Measurements from ENCODE around the gene KBTBD6.

KBTBD6 gene

GRCh38 chr13:41122838-41123237 is 9.8 kb downstream of the KBTBD6 start:
- H3K27ac ChIP-seq (ENCODE audit: extremely low read depth, low read depth, low read length), result no peak overlapping the region
- no peak overlapping the region for H3K4me3 ChIP-seq (ENCODE audit: low read depth, low read length)
- ChIA-PET CTCF (no interaction called here), POLR2A (no interaction called here)
- no peaks in the 10 kb centered on the region for H3K4me1 ChIP-seq (ENCODE audit: control insufficient read depth, insufficient read depth, low read length)
- H3K36me3 ChIP-seq (ENCODE audit: control insufficient read depth in 2 of 2, insufficient read depth in 1 of 2, low read length in 2 of 2), result no peaks in the 10 kb centered on the region; a peak in 1 of 3 replicates
- no peak for TF ChIP-seq ZNF777 (tag by site-specific recombination; IDR thresholded peaks at IDR 0.05; ENCODE audit: borderline replicate concordance)
- no peak for TF ChIP-seq KLF16 (tag by site-specific recombination; IDR thresholded peaks at IDR 0.05)
- TF ChIP-seq GLIS1 (tag by site-specific recombination; IDR thresholded peaks at IDR 0.05), result no peak
- no peak for TF ChIP-seq ZNF133 (tag by site-specific recombination; IDR thresholded peaks at IDR 0.05)
- TF ChIP-seq REPIN1 (tag by site-specific recombination; IDR thresholded peaks at IDR 0.05; ENCODE audit: low read depth), result no peak
- TF ChIP-seq ZNF843 (tag by site-specific recombination; IDR thresholded peaks at IDR 0.05), result no peak
- TF ChIP-seq ZNF211 (tag by site-specific recombination; IDR thresholded peaks at IDR 0.05; ENCODE audit: low read depth), result no peak
- TF ChIP-seq SETDB1 (IDR thresholded peaks at IDR 0.05; ENCODE audit: insufficient read length, low read length), result no peak
- no peak for TF ChIP-seq ZSCAN4 (tag by site-specific recombination; IDR thresholded peaks at IDR 0.05)
- no peak for TF ChIP-seq PRDM6 (tag by site-specific recombination; IDR thresholded peaks at IDR 0.05)
- no peak for TF ChIP-seq EGR2 (tag by site-specific recombination; IDR thresholded peaks at IDR 0.05; ENCODE audit: low read depth)
- no peak for TF ChIP-seq GFI1B (tag by site-specific recombination; IDR thresholded peaks at IDR 0.05)
- no peak for TF ChIP-seq ZNF645 (tag by site-specific recombination; IDR thresholded peaks at IDR 0.05)
- no peak for TF ChIP-seq ZNF350 (tag by site-specific recombination; IDR thresholded peaks at IDR 0.05)
- no peak for TF ChIP-seq ZNF600 (tag by site-specific recombination; IDR thresholded peaks at IDR 0.05)
- TF ChIP-seq TRIM28 (IDR thresholded peaks at IDR 0.05; ENCODE audit: borderline replicate concordance, low read length), result no peak
- no peak for TF ChIP-seq HOXA7 (CRISPR knock-in tag; IDR thresholded peaks at IDR 0.05; ENCODE audit: borderline replicate concordance)
- TF ChIP-seq ATF2 (tag by site-specific recombination; IDR thresholded peaks at IDR 0.05; ENCODE audit: low read depth), result no peak
- H3K9me3 ChIP-seq (ENCODE audit: control insufficient read depth, insufficient read depth, low read depth, low read length), result no peaks in the 10 kb centered on the region

GRCh38 chr13:41117869-41118268 is 14.7 kb downstream of the KBTBD6 start:
- H3K36me3 ChIP-seq (ENCODE audit: control insufficient read depth in 2 of 2, insufficient read depth in 1 of 2, low read length in 2 of 2), result no peaks in the 10 kb centered on the region
- no peaks in the 10 kb centered on the region for H3K4me1 ChIP-seq (ENCODE audit: control insufficient read depth, insufficient read depth, low read length)
- ChIA-PET CTCF (no interaction called here), POLR2A (no interaction called here)
- H3K9me3 ChIP-seq (ENCODE audit: control insufficient read depth, insufficient read depth, low read depth, low read length), result no peaks in the 10 kb centered on the region
- TF ChIP-seq ZNF510 (tag by site-specific recombination; IDR thresholded peaks at IDR 0.05; ENCODE audit: insufficient replicate concordance) (no peak), ZBTB26 (tag by site-specific recombination; optimal IDR thresholded peaks at IDR 0.05) (no peak), ZNF341 (tag by site-specific recombination; IDR thresholded peaks at IDR 0.05; ENCODE audit: low read depth) (no peak), ZNF747 (tag by site-specific recombination; IDR thresholded peaks at IDR 0.05) (no peak), BCL6B (tag by site-specific recombination; IDR thresholded peaks at IDR 0.05) (no peak), ZNF114 (tag by site-specific recombination; IDR thresholded peaks at IDR 0.05) (no peak), ZNF19 (tag by site-specific recombination; IDR thresholded peaks at IDR 0.05; ENCODE audit: low read depth) (no peak), ZNF501 (tag by site-specific recombination; IDR thresholded peaks at IDR 0.05) (no peak)
- no peak overlapping the region for H3K27ac ChIP-seq (ENCODE audit: extremely low read depth, low read depth, low read length)
- no peak overlapping the region for H3K4me3 ChIP-seq (ENCODE audit: low read depth, low read length)
